Activated B cell treated with CpG ODN at 0.5 μM for 24 hours (primary cell): Measurements from ENCODE around the gene FAM72A. TPM values are rescaled to one million over a fixed set of nuclear protein-coding genes. Genes with fewer than 3 reads are reported as not detected.
"Not testable (repeated sequence)": the region's sequence is repeated elsewhere in the genome, so short reads cannot be mapped to it uniquely, and the experiment has no call there.

Source experiments
- ATAC-seq: fragments of 200-7000 bp; cut with Tn5 transposase; one replicate; pipeline ENCODE4 v1.10.0; 2021; ENCODE audit warnings: low read depth, mild to moderate bottlenecking, moderate library complexity
- CTCF ChIA-PET: fragments of 350-600 bp; sonication (Branson Sonifier 250); formaldehyde crosslinking; loops from one replicate; lab custom pipeline; 2021; ENCODE audit warnings: antibody characterized with exemption; lab: Charles Lee
- POLR2A ChIA-PET: fragments of 350-600 bp; sonication (Branson Sonifier 250); formaldehyde crosslinking; loops from one replicate; lab custom pipeline; 2021; ENCODE audit warnings: antibody characterized with exemption; lab: Charles Lee
- DNase-seq: peaks from one replicate; pipeline ENCODE4 v3.0.0; 2022
- H3K27ac Mint-ChIP-seq: one replicate; pipeline ENCODE4 v1.8.0; 2020; ENCODE audit warnings: mixed read lengths
- H3K27me3 Mint-ChIP-seq: one replicate; pipeline ENCODE4 v1.8.0; 2021; ENCODE audit warnings: mixed read lengths
- H3K36me3 Mint-ChIP-seq: one replicate; pipeline ENCODE4 v1.8.0; 2021; ENCODE audit warnings: low read depth, mixed read lengths
- H3K4me1 Mint-ChIP-seq: one replicate; pipeline ENCODE4 v1.8.0; 2021; ENCODE audit warnings: mixed read lengths
- H3K4me3 Mint-ChIP-seq: one replicate; pipeline ENCODE4 v1.8.0; 2020; ENCODE audit warnings: mild to moderate bottlenecking, mixed read lengths
- H3K9me3 Mint-ChIP-seq: one replicate; pipeline ENCODE4 v1.8.0; 2020; ENCODE audit warnings: mixed read lengths
- intact Hi-C: fragments of 100-400 bp; cut with micrococcal nuclease; formaldehyde crosslinking; loops from one replicate; pipeline ENCODE4 v1.15.1; 2024
- total RNA-seq: library from RNA; stranded (reverse); gene quantifications from 2 replicates; pipeline ENCODE4 v1.2.3, GENCODE V29; 2022

The FAM72A gene
- total RNA-seq = 1.9 and 3.7 TPM in 2 replicates

DNA sequence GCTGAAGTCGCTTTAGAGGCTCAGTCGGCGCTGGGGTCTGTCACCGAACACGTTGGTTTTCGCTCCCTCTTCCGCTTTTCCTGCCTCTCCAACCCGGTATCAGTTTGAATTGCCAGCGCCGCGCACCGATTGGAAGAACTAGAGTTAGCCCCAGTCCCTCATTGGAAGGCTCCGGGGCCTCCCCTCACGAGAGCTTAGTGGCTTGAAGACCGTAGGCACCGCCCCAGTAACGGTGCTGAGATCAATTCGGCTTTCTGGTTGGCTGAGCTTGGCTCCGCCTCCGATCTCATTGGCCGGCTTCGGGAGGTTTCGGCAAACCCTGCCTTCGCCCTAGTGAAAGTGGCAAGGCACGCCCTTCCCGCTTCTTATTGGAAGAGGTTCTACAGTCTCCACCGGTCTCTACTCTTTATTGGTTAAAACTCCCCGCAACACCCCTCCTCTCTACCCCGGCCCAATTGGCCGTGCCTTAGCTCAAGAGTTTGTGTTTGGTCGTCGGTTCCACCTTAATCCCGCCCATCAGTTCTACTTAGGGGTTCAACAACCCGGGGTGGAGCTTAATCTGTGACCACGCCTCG, at the start of gene FAM72A:
Gene FAM72A (minus strand): TSS at position 51 of the 575 bp plus-strand sequence. CDS start 814 bp downstream, outside the sequence.
- POLR2A ChIA-PET, H3K27me3 Mint-ChIP-seq: not testable (repeated sequence)

GRCh38 chr1:206250953-206251681, 48.5 kb upstream of the FAM72A start:
- H3K36me3 Mint-ChIP-seq, DNase-seq, H3K4me3 Mint-ChIP-seq, H3K27ac Mint-ChIP-seq, intact Hi-C loops, CTCF ChIA-PET, H3K27me3 Mint-ChIP-seq, H3K9me3 Mint-ChIP-seq: not testable (repeated sequence)
- ATAC-seq = peak; percentile 82
- H3K4me1 Mint-ChIP-seq = peaks cover 21% of the 10 kb centered on the region
- POLR2A ChIA-PET = interaction anchor here (0.6 kb wide), 1 partner anchor 473 kb away, joined by 4 read pairs; no protein-coding TSS in a partner anchor

More for the DNA sequence above, at the start of gene FAM72A:
- CTCF ChIA-PET, H3K36me3 Mint-ChIP-seq, H3K9me3 Mint-ChIP-seq, intact Hi-C loops, H3K4me1 Mint-ChIP-seq: not testable (repeated sequence)
- ATAC-seq (peak; percentile 79), DNase-seq (peak; percentile 84)
- Mint-ChIP-seq H3K27ac (peak within 1 kb of the TSS; percentile 68), H3K4me3 (peak within 1 kb of the TSS; percentile 86)

DNA sequence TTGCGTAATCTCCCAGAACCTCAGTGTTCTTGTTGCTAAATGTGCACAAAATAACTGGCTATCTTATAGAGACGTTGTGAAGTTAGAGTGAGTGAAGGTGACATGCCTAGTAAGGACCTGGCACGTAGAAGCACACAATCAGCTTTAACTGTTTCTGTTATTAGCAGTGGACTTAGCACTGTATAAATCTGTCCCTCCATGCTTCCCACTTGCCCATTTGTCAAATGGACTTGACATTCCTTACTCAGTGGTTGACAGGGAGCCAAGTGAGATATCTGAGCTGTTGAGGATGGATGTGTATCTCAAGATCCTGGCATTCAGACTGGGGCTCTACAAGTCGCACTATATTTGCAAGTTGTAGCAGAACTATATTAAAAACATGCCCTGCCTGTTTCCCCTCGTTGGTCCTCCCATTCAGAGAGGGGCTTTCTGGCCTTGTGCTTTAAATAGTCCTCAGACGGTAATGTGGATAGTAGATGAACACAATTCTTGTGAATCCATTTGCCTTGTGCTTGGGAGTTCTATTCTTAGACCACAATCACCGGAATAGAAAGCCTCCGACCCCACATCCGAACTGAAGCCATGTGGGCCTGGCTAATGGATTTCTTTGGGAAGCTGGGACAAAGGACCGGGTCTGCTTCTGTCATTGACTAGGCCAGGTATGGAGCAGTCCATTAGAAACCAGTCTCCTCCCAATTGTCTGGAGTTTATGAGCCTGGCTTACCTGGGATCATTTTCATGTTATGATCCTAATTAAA, 43.7 kb upstream of the FAM72A start:
- H3K4me1 Mint-ChIP-seq, H3K9me3 Mint-ChIP-seq, H3K4me3 Mint-ChIP-seq, intact Hi-C loops, CTCF ChIA-PET, POLR2A ChIA-PET, H3K27ac Mint-ChIP-seq, H3K36me3 Mint-ChIP-seq, DNase-seq, ATAC-seq, H3K27me3 Mint-ChIP-seq: not testable (repeated sequence)

GRCh38 chr1:206245479-206245878, 42.8 kb upstream of the FAM72A start:
- H3K9me3 Mint-ChIP-seq, H3K27ac Mint-ChIP-seq, CTCF ChIA-PET, H3K36me3 Mint-ChIP-seq, H3K4me1 Mint-ChIP-seq, intact Hi-C loops, ATAC-seq, DNase-seq, H3K27me3 Mint-ChIP-seq, H3K4me3 Mint-ChIP-seq, POLR2A ChIA-PET: not testable (repeated sequence)

GRCh38 chr1:206243335-206243734, 40.7 kb upstream of the FAM72A start:
- POLR2A ChIA-PET, CTCF ChIA-PET, H3K4me3 Mint-ChIP-seq, H3K27me3 Mint-ChIP-seq, DNase-seq, H3K9me3 Mint-ChIP-seq, H3K36me3 Mint-ChIP-seq, intact Hi-C loops: not testable (repeated sequence)
- ATAC-seq = peak; percentile 89
- Mint-ChIP-seq H3K27ac (peak overlapping the region; percentile 63), H3K4me1 (peaks cover 14% of the 10 kb centered on the region)

- H3K9me3 Mint-ChIP-seq, DNase-seq, H3K27me3 Mint-ChIP-seq, POLR2A ChIA-PET, CTCF ChIA-PET, H3K4me3 Mint-ChIP-seq, intact Hi-C loops, H3K36me3 Mint-ChIP-seq: not testable (repeated sequence)
- Mint-ChIP-seq H3K27ac (peak overlapping the region; percentile 79), H3K4me1 (peaks cover 17% of the 10 kb centered on the region)
- ATAC-seq = peak; percentile 55
Measured at GRCh38 chr1:206240288-206240687, 37.6 kb upstream of the FAM72A start.

DNA sequence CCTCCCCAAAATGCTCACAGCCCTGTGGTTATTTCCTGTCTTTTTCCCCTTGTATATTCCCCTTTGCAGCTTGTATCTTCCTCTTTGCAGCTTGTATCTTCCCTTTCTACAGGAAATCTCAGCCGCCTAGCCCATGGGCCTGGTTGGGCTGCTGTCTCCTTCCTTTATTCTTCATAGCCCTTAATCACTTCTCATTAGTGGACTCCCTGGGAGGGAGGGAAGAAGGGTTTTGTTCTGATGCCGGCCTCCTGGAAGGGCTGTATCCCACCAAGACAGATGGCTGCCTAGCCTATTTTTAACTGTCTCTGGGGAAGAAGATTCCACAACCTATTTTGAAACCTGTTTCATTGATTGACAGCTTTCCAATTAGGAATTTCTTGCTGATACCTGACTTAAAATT, 32.6 kb upstream of the FAM72A start:
- DNase-seq, POLR2A ChIA-PET, H3K27ac Mint-ChIP-seq, CTCF ChIA-PET, H3K4me1 Mint-ChIP-seq, H3K27me3 Mint-ChIP-seq, intact Hi-C loops, H3K36me3 Mint-ChIP-seq, ATAC-seq, H3K9me3 Mint-ChIP-seq, H3K4me3 Mint-ChIP-seq: not testable (repeated sequence)

GRCh38 chr1:206234189-206234916, 31.7 kb upstream of the FAM72A start:
- POLR2A ChIA-PET, ATAC-seq, H3K4me3 Mint-ChIP-seq, DNase-seq, intact Hi-C loops, CTCF ChIA-PET, H3K27me3 Mint-ChIP-seq, H3K36me3 Mint-ChIP-seq, H3K27ac Mint-ChIP-seq, H3K9me3 Mint-ChIP-seq: not testable (repeated sequence)
- H3K4me1 Mint-ChIP-seq = peaks cover 10% of the 10 kb centered on the region

DNA sequence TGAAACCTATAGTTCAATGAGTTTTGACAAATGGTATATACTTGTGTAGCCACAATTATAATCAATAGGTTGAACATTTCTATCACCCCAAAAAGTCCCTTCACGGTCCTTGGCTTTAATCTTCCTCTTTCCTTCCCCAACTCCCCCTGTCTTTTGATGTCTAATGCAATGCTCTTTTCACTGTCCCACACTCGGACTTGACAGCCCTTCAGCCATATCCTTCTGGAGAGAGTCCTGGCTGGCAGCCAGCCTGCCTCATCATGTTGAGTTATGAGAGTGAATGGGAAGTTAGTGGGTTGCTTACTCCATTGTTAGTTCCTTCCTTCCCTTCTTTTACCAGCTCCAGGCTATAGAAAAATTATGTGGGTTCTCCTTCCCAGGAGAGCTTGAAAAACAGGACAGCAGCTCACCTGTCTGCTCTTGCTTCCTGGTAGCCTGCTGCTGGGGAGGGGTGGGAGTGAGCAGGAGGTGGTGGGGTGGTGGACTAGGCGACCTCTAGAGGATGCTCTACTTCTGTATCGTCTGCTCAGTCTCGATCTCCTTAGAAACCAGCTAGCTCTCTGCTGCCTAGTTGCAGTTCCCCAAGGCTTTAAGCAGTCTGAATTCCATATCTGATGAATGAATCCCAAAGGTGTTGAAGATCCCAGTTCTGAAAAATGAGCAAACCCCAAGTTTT, 30.5 kb upstream of the FAM72A start:
- CTCF ChIA-PET, DNase-seq, intact Hi-C loops, H3K27me3 Mint-ChIP-seq, POLR2A ChIA-PET, H3K36me3 Mint-ChIP-seq, H3K4me3 Mint-ChIP-seq, H3K4me1 Mint-ChIP-seq, H3K9me3 Mint-ChIP-seq, H3K27ac Mint-ChIP-seq: not testable (repeated sequence)
- ATAC-seq = peak; percentile 96

- H3K9me3 Mint-ChIP-seq, DNase-seq, intact Hi-C loops, H3K4me1 Mint-ChIP-seq, CTCF ChIA-PET, H3K27me3 Mint-ChIP-seq, H3K27ac Mint-ChIP-seq, POLR2A ChIA-PET, H3K36me3 Mint-ChIP-seq, H3K4me3 Mint-ChIP-seq, ATAC-seq: not testable (repeated sequence)
Measured at GRCh38 chr1:206231989-206232388, 29.4 kb upstream of the FAM72A start.

- DNase-seq, H3K4me3 Mint-ChIP-seq, H3K36me3 Mint-ChIP-seq, H3K4me1 Mint-ChIP-seq, H3K9me3 Mint-ChIP-seq, H3K27me3 Mint-ChIP-seq, ATAC-seq, intact Hi-C loops, POLR2A ChIA-PET, CTCF ChIA-PET, H3K27ac Mint-ChIP-seq: not testable (repeated sequence)
Measured at GRCh38 chr1:206229286-206229685, 26.6 kb upstream of the FAM72A start.
